ENCODE data around the gene ZNF831. TPM values are rescaled to one million over a fixed set of nuclear protein-coding genes. Genes with fewer than 3 reads are reported as not detected.

The ZNF831 gene
- total and polyA plus RNA-seq, 9 donors, result 0.05 to 0.36 (median 0.15) TPM; not detected in 1

DNA sequence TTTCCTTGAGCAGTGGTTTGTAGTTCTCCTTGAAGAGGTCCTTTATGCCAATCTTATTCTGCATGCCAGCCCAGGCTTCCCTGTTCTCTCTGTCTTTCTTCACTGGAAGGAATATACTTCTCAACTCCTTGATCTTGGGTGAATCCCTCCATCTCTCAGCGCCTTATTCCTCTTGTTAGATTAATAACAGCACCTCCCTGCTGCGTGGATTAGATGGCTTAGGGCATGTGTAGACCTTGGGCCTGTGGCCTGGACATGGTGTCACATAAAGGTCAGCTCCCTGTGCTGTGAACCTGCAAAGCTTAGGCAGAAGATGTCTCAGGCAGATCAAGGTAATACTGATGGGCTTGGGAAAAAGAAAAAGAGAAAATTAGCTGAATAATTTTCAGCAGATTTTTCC, 18.3 kb downstream of the ZNF831 start:
- no peaks in the 10 kb centered on the region for H3K27me3 ChIP-seq
- no peaks in the 10 kb centered on the region for H3K36me3 ChIP-seq
- no peak overlapping the region for H3K4me3 ChIP-seq
- DNase-seq, result no peak
- no peaks in the 10 kb centered on the region for H3K9me3 ChIP-seq
- intact Hi-C loops (cut with DNase I), result no loop called here
- TF ChIP-seq POLR2A (IDR thresholded peaks at IDR 0.05) (no peak), EP300 (IDR thresholded peaks at IDR 0.05) (no peak)
- TF ChIP-seq, protein P1, sequence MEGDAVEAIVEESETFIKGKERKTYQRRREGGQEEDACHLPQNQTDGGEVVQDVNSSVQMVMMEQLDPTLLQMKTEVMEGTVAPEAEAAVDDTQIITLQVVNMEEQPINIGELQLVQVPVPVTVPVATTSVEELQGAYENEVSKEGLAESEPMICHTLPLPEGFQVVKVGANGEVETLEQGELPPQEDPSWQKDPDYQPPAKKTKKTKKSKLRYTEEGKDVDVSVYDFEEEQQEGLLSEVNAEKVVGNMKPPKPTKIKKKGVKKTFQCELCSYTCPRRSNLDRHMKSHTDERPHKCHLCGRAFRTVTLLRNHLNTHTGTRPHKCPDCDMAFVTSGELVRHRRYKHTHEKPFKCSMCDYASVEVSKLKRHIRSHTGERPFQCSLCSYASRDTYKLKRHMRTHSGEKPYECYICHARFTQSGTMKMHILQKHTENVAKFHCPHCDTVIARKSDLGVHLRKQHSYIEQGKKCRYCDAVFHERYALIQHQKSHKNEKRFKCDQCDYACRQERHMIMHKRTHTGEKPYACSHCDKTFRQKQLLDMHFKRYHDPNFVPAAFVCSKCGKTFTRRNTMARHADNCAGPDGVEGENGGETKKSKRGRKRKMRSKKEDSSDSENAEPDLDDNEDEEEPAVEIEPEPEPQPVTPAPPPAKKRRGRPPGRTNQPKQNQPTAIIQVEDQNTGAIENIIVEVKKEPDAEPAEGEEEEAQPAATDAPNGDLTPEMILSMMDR (IDR thresholded peaks at IDR 0.05), result no peak
- WGBS, 3 donors, result 78 to 87% (median 79%) methylated on average over 2 of the region's 2 CpGs
- H3K4me1 ChIP-seq (ENCODE audit: insufficient read depth), result no peaks in the 10 kb centered on the region
- H3K27ac ChIP-seq, result no peak overlapping the region

DNA sequence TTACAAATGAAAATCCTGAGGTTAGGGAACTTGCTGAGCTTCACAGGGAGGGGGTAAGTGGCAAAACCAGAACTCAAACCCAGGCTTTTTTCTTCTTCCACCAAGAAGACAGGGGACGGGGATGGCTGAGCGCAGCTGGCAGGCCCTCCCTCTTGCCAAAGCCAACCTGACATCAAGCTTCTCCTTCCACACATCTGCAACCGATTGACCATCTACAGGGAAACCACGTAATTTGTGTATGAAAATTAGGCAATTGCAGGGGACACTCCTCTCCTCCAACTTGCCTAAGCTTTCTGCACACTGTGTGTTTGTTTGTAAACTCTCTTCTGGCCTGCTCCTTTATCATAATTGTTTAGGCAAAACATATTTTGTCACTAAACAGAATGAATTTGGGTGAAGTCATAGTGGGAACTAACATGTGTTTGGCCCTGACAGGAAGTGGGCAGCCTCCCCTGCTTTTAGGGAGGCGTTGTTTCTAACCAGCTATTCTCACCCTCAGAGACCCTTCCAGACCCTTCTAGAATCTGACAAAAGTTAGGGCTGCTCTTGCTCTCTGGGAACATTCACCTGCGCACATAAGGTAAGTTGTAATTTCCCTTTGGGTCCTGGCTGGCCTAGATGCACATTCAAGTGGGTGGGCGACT, 18.9 kb downstream of the ZNF831 start:
- Histone ChIP-seq H3K36me3 (no peaks in the 10 kb centered on the region), H3K4me3 (no peak overlapping the region), H3K27ac (no peak overlapping the region), H3K9me3 (no peaks in the 10 kb centered on the region), H3K4me1 (ENCODE audit: insufficient read depth) (no peaks in the 10 kb centered on the region), H3K27me3 (no peaks in the 10 kb centered on the region)
- no peak for DNase-seq
- WGBS, 3 donors, result 70 to 79% (median 72%) methylated on average over 7 of the region's 7 CpGs
- TF ChIP-seq POLR2A (IDR thresholded peaks at IDR 0.05) (no peak), EP300 (IDR thresholded peaks at IDR 0.05) (no peak)
- TF ChIP-seq, protein P1 (IDR thresholded peaks at IDR 0.05), result no peak
- intact Hi-C loops (cut with DNase I), result no loop called here

DNA sequence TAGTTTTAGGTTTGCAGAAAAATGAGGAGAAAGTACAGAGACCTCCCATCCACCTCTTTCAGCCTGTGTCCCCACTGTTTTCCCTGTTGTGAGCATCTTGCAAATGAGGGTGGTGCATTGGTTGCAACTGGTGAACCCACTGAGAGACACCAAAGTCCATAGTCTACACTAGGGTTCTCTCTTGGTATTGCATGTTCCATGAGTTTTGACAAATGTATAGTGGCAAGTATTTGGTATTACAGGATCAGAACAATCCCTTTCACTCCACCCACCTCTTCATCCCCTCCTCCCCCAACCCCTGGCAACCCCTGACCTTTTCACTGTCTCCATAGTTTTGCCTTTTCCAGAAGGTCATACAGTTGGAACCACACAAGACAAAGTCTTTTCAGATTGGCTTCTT, 20.1 kb downstream of the ZNF831 start:
- TF ChIP-seq EP300 (IDR thresholded peaks at IDR 0.05) (no peak), POLR2A (IDR thresholded peaks at IDR 0.05) (no peak)
- TF ChIP-seq, protein P1 (IDR thresholded peaks at IDR 0.05), result no peak
- Histone ChIP-seq H3K9me3 (no peaks in the 10 kb centered on the region), H3K4me3 (no peak overlapping the region), H3K36me3 (no peaks in the 10 kb centered on the region), H3K27me3 (no peaks in the 10 kb centered on the region), H3K4me1 (ENCODE audit: insufficient read depth) (no peaks in the 10 kb centered on the region), H3K27ac (no peak overlapping the region)
- no peak for DNase-seq
- intact Hi-C loops (cut with DNase I), result no loop called here

DNA sequence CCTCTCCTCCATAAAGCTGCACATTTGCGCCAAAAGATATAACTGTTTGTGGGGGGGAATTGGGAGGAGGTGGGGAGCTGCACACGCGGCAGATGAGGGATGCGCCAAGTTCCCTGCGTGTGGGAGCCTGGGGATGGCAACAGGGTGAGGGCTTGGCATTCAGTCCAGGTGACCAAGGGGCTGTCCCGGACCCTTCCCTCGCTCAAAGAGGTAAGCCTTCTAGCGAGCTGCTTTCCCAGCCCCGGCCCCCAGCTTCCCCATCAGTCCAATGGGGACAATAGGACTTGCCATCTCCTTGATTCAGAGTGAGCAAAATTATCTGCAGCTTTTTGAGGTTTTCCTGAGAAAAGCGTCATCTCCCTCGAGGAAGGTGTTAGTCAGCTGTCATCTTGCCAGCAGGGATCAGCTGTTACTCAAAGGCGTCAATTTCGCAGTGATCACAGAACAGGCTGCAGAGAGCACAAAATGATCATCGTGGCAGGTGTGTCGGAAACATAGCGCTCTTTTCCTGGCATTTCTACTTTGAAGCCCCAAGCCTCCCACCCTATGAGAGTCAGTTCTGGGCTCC, 21.3 kb downstream of the ZNF831 start:
- H3K36me3 ChIP-seq, result no peaks in the 10 kb centered on the region
- H3K27me3 ChIP-seq, result no peaks in the 10 kb centered on the region
- intact Hi-C loops (cut with DNase I), result no loop called here
- 71 to 77% (median 73%) methylated on average over 16 of the region's 16 CpGs for WGBS, 3 donors
- no peak for DNase-seq
- H3K27ac ChIP-seq, result no peak overlapping the region
- H3K4me3 ChIP-seq, result no peak overlapping the region
- no peaks in the 10 kb centered on the region for H3K4me1 ChIP-seq (ENCODE audit: insufficient read depth)
- TF ChIP-seq EP300 (IDR thresholded peaks at IDR 0.05), result no peak
- TF ChIP-seq, protein P1 (IDR thresholded peaks at IDR 0.05), result no peak
- no peaks in the 10 kb centered on the region for H3K9me3 ChIP-seq

Measured in ovary (tissue), 9 donors.